ENCODE data around the gene EPM2AIP1. TPM values are rescaled to one million over a fixed set of nuclear protein-coding genes. Genes with fewer than 3 reads are reported as not detected.

EPM2AIP1 gene
- total and polyA plus RNA-seq, 3 donors from 2014 or later = 13.1 to 23.5 (median 17.4) TPM

DNA sequence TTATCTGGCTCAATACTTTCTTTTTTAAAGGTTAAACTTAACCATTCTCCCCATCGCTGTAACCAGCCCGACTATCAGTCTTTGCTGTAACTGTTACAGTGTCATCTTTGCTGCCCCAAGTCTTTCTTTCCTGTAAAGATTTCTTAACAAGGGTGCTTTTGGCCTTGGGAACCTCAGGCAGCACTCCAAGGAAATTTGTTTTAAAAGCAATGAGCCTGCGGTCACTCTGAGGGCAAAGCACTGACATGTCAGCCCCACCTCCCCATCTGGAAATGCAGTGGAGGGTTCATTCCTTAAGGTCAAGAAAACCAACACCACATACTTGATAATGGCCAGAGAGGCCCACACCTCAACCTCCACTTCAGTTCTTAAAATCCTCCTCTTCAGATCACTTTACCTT lies 51.3 kb downstream of the EPM2AIP1 start:
- no peak overlapping the region for H3K27ac ChIP-seq
- TF ChIP-seq POLR2A (IDR thresholded peaks at IDR 0.05) = no peak
- no peak for TF ChIP-seq CTCF (IDR thresholded peaks at IDR 0.05)
- peaks cover 6% of the 10 kb centered on the region for H3K4me1 ChIP-seq
- no peaks in the 10 kb centered on the region for H3K27me3 ChIP-seq
- no peak overlapping the region for H3K4me3 ChIP-seq
- WGBS, 2 donors = 30 to 49% methylated on average over 3 of the region's 3 CpGs
- DNase-seq = no peak
- no peaks in the 10 kb centered on the region for H3K36me3 ChIP-seq (ENCODE audit: low read depth, missing control alignments)
- no peaks in the 10 kb centered on the region for H3K9me3 ChIP-seq
- intact Hi-C loops (cut with DNase I; ENCODE audit: low total_unique reads) = no loop called here

DNA sequence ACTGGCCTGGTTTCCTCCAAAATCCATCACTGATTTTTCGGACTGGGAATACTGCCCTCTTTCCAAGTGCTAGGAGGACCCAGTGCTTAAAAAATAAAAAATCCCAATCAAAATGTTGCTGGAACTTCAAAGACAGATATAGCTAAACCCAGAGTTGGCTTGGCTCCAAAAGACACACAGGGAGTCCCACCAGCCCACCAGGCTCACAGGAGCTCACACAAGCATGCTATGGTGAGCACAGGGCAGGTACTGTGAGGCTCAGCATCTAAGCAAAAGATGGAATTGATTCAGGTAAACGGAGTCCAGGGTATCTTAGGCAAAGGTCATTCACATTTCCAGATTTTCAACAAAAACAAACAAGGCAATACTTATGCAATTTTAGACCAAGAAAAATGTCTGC lies 51.8 kb downstream of the EPM2AIP1 start:
- Histone ChIP-seq H3K4me3 (no peak overlapping the region), H3K4me1 (peaks cover 6% of the 10 kb centered on the region), H3K9me3 (no peaks in the 10 kb centered on the region), H3K36me3 (ENCODE audit: low read depth, missing control alignments) (no peaks in the 10 kb centered on the region), H3K27ac (no peak overlapping the region), H3K27me3 (no peaks in the 10 kb centered on the region)
- intact Hi-C loops (cut with DNase I; ENCODE audit: low total_unique reads) = no loop called here
- DNase-seq = no peak
- TF ChIP-seq CTCF (IDR thresholded peaks at IDR 0.05) = no peak
- no peak for TF ChIP-seq POLR2A (IDR thresholded peaks at IDR 0.05)
- WGBS, 2 donors = 66 to 67% methylated on average over 2 of the region's 2 CpGs

GRCh38 chr3:36937492-36937891 lies 55.4 kb downstream of the EPM2AIP1 start:
- DNase-seq = no peak
- no peak for TF ChIP-seq POLR2A (IDR thresholded peaks at IDR 0.05)
- TF ChIP-seq CTCF (IDR thresholded peaks at IDR 0.05) = no peak
- Histone ChIP-seq H3K36me3 (ENCODE audit: low read depth, missing control alignments) (no peaks in the 10 kb centered on the region), H3K4me1 (peaks cover 14% of the 10 kb centered on the region), H3K4me3 (no peak overlapping the region), H3K27ac (no peak overlapping the region), H3K9me3 (no peaks in the 10 kb centered on the region), H3K27me3 (no peaks in the 10 kb centered on the region)
- WGBS, 2 donors = 41 to 75% methylated on average over 1 of the region's 1 CpG
- intact Hi-C loops (cut with DNase I; ENCODE audit: low total_unique reads) = no loop called here

Small RNA genes lying within 50 kb of the gene (small RNA-seq; reads per million reads assigned to genes)
- 0 reads per million in 2 donors for gene RNU6ATAC4P

Other genes starting within 250 kb of the EPM2AIP1 start
- 1 to 10 TPM; 4.0 to 4.8 TPM for gene DCLK3, start 228.6 kb downstream of the EPM2AIP1 start, total RNA-seq
- gene DCLK3, start 228.6 kb downstream of the EPM2AIP1 start, polyA plus RNA-seq (ENCODE audit: insufficient read depth, low read depth, low replicate concordance) = 8.1 TPM
- gene TRANK1, start 48.1 kb downstream of the EPM2AIP1 start, total RNA-seq = 10 to 100 TPM in 1 of 2 donors, 1 to 10 TPM in 1; 7.6 to 11.0 TPM
- 7.5 TPM for gene TRANK1, start 48.1 kb downstream of the EPM2AIP1 start, polyA plus RNA-seq (ENCODE audit: insufficient read depth, low read depth, low replicate concordance)
- 10 to 100 TPM; 57.1 to 90.2 TPM for gene MLH1, start 387 bp upstream of the EPM2AIP1 start, total RNA-seq
- gene MLH1, start 387 bp upstream of the EPM2AIP1 start, polyA plus RNA-seq (ENCODE audit: insufficient read depth, low read depth, low replicate concordance) = 64.4 TPM
- gene LRRFIP2, start 181.5 kb upstream of the EPM2AIP1 start, total RNA-seq = 100 to 1,000 TPM in 1 of 2 donors, 10 to 100 TPM in 1; 86.2 to 114 TPM
- 115 TPM for gene LRRFIP2, start 181.5 kb upstream of the EPM2AIP1 start, polyA plus RNA-seq (ENCODE audit: insufficient read depth, low read depth, low replicate concordance)

All from testis (tissue), 3 donors.